ENCODE results near the gene INS.

Gene INS

GRCh38 chr11:2173761-2174160, 12.8 kb upstream of the INS start:
- TF ChIP-seq CTCF (IDR thresholded peaks at IDR 0.05; ENCODE audit: control insufficient read depth, insufficient read depth, low read depth, low read length, missing control alignments) = no peak
- no peak overlapping the region for H3K4me3 ChIP-seq (ENCODE audit: control insufficient read depth, low read depth, low read length)
- no peak for DNase-seq (ENCODE audit: low read depth)

- H3K4me3 ChIP-seq (ENCODE audit: control insufficient read depth, low read depth, low read length) = no peak overlapping the region
- DNase-seq (ENCODE audit: low read depth) = no peak
- peak; percentile 48 for TF ChIP-seq CTCF (IDR thresholded peaks at IDR 0.05; ENCODE audit: control insufficient read depth, insufficient read depth, low read depth, low read length, missing control alignments)
These were observed 12.2 kb upstream of the INS start for GRCh38 chr11:2173150-2173693.

- no peak overlapping the region for H3K4me3 ChIP-seq (ENCODE audit: control insufficient read depth, low read depth, low read length)
- no peak for TF ChIP-seq CTCF (IDR thresholded peaks at IDR 0.05; ENCODE audit: control insufficient read depth, insufficient read depth, low read depth, low read length, missing control alignments)
- no peak for DNase-seq (ENCODE audit: low read depth)
These were observed 11.7 kb upstream of the INS start for GRCh38 chr11:2172676-2173075.

GRCh38 chr11:2171591-2172003, 10.6 kb upstream of the INS start, which contains the start of gene TH:
Gene TH, minus strand, starts transcription at chr11:2171815. Its CDS starts 29 bp downstream, at chr11:2171786.
- DNase-seq (ENCODE audit: low read depth) = no peak
- TF ChIP-seq CTCF (IDR thresholded peaks at IDR 0.05; ENCODE audit: control insufficient read depth, insufficient read depth, low read depth, low read length, missing control alignments) = no peak
- no peak within 1 kb of the TSS for H3K4me3 ChIP-seq (ENCODE audit: control insufficient read depth, low read depth, low read length)

GRCh38 chr11:2169626-2170570, 8.9 kb upstream of the INS start:
- no peak overlapping the region for H3K4me3 ChIP-seq (ENCODE audit: control insufficient read depth, low read depth, low read length)
- DNase-seq (ENCODE audit: low read depth) = no peak
- no peak for TF ChIP-seq CTCF (IDR thresholded peaks at IDR 0.05; ENCODE audit: control insufficient read depth, insufficient read depth, low read depth, low read length, missing control alignments)

GRCh38 chr11:2169005-2169378, 8.0 kb upstream of the INS start:
- TF ChIP-seq CTCF (IDR thresholded peaks at IDR 0.05; ENCODE audit: control insufficient read depth, insufficient read depth, low read depth, low read length, missing control alignments) = no peak
- no peak overlapping the region for H3K4me3 ChIP-seq (ENCODE audit: control insufficient read depth, low read depth, low read length)
- DNase-seq (ENCODE audit: low read depth) = no peak
